ENCODE measurements around the gene CEP295NL. TPM values are rescaled to one million over a fixed set of nuclear protein-coding genes. Genes with fewer than 3 reads are reported as not detected.
"Not testable (repeated sequence)": the region's sequence is repeated elsewhere in the genome, so short reads cannot be mapped to it uniquely, and the experiment has no call there.

The CEP295NL gene
- polyA plus RNA-seq, 1 donor: 0.42 TPM

DNA sequence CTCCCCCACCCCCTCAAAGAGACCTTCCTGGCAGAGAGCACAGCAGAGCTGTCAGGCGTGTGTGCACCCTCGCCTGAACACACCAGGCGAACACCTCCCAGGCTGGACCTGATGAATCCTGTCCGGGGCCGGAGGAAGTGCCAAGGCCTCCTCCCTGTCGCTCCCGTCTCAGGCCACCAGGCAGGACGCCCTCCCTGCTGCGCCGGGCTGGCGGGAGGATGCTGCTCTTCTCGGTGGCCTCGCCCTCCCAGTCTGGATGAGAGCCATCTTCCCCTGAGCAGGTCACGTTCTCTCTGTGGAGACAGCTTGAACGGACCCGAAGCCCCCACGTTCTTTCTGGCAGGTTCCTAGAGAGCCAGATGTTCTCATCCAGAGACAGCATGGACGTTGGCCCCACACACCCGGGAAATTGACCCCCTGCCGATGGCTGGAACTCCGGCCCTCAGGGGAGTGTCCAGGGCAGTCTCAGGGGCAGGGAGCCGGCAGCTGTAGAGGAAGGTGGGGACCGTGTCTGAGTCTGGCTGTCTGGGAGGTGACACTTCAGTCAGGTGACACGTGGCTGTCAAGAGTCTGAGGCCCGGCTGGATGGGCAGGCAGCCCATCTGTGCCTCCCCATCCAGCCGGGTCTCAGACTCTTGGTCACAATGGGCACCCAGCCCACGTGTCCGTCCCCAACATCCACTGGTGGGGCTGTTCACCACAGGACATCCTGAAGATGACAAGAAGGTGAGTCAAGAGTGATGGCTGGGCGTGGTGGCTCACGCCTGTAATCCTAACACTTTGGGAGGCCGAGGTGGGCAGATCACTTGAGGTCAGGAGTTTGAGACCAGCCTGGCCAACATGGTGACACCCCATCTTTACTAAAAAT, 27.1 kb upstream of the CEP295NL start:
- DNase-seq (ENCODE audit: low read depth): no peak

DNA sequence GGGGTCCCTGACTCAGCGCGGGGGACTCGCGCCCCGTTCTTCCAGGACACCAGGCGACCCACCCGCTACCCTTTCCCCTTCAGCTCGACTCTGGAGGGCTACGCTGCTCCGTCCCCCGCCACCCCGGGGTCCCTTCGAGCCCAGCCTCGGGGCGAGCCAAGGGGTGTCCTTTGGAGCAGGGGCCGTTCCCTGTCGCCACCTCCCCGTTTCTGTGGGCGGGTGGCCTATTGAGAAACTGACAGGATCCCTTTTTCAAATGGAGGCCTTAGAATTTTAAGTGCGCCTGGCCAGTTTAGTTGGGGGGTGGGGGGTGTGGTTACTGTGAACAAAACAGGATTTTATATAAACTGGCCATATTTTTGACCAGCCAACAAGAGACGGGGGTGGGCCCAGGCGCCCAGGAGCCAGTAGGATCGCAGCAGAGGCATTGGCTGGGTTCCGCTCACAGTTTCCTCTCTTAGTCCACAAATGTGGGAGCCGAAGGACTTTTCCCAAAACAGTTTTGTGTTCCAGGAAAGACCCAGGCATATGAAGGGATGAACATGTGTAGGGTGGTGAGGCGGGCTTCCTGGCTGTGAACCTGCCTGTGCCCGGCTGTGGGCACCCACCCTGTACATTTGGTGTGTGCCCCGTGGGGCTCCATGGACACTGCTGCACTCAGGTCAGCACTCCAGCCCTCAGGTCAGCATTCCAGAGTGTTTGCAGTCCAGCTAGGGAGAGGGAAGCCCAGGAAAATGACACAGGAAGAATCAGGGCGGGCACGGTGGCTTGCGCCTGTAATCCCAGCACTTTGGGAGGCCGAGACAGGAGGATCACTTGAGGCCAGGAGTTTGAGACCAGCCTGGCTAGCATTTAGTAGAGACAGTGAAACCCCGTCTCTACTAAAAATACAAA, 22.9 kb upstream of the CEP295NL start:
- DNase-seq (ENCODE audit: low read depth): peak; percentile 75

DNA sequence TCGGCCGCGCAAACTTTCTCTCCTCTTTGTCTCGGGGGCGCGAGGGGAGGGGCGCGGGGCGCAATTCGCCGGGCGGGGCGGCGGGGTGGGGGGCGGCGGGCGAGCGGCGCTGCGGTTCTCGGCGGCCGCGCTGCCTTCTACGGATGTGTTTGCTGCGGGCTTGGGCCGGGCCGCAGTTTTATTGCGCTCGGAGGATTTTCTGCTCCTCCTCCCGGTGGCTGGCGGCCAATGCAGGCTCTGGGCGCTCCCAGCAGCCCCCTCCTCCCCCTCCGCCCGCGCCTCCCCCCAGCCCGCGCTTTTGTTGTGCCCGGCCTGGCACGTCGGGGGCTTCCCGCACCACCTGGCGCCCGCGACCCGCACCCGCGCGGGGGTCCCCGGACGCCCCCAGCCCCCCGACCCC, 22.2 kb upstream of the CEP295NL start, which contains the start of gene TIMP2:
Gene TIMP2, minus strand, starts transcription at position 154 of the 400 bp plus-strand sequence. CDS start 299 bp downstream, outside the sequence.
- no peak for DNase-seq (ENCODE audit: low read depth)

DNA sequence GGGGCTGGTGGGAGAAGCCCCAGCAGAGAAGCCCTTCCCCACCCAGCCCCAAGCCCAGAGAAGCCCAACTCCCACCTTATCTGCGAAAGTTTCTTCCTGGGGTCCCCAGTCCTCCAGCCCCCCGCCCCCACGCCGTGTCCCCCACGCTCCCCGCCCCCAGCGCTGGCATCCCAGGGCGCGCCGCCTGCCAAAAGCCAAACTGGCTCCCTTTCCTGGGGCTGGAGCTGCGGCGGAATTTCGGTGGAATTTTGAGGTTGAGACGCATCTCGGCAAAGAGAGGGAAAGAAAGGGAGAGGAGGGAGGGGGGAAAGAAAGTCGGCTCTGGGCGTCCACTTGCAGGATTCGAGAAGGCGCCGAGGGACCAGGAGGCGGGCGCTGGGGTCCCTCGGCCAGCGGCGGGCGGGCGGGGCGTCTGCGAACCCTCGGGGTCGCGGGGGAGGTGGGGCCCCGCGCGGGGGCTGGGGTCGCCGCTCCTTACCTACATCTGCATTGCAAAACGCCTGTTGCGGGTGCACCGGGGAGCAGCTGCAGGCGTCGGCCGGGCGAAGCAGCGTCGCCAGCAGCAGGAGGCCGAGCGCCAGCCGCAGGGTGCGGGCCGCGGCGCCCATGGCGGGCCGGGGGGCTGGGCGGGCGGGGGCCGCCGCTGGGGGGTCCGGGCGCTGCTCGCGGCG, 21.6 kb upstream of the CEP295NL start:
- no peak for DNase-seq (ENCODE audit: low read depth)

DNA sequence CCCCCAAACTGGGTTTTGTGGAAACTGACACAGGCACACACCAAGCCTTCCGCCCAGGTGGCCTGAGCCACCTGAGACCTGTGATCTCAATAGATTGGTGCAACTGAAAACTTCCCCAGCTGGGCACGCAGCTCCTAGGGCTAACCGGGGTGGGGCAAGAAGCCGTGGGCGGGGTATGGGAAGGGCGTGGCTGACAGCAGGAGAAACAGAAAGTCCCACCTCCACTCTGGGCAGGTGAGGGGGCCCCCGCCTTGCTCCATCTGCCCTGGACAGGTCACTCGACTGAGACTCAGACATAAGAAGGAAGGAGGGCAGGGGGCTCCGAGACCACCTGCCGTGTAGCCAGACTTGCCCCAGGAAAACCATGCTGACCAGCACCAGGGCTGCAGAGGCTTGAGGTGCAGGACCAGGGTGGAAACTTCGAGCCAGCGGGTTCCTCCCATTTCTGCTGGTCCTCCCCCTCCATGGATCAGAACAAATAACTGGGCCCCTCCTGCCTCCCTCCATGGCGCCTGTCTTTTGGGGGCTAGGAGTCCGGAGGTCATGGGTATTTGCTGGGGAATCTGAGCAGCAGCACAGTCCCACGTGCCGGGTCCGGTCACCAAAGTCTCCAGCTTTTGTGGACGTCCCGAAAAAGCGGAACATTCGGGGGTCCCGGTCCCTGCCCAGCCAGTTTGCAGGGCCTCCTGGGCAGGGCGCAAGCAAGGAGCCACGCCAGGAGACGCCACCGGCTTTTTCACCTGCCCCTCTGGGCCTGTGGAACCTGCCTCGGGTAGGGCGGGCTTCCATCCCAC, 20.9 kb upstream of the CEP295NL start:
- DNase-seq (ENCODE audit: low read depth): no peak

DNA sequence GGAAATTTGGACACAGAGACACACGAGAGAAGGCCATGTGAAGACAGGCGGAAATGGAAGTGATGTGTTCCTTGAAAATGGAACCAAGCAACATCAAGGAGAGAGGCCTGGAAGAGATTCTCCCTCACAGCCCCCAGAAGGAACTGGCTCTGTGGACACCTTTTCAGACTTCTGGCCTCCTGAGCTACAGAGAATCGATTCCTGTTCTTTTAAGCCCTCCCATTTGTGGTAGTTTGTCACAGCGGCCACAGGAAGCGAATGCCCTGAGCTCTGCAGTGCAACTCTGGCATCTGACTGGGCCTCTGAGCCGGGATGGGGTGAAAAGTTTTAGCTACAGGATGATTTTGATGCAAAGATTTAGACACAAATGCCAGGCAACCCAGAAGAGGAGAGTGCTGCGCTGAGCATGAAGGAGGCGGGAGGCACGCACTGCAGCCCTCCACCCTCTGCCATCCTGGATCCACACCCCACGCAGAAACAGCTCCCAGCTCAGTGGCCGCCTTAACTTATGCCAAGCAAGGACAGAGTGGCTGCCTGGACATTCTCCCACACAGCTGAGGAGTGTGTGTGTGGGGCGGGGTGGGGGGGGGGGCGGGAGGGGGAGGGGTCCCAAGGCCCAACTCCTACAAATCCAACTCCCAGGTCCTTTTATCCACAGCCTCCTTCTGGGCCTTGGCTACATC, 20.0 kb upstream of the CEP295NL start:
- DNase-seq (ENCODE audit: low read depth): no peak

DNA sequence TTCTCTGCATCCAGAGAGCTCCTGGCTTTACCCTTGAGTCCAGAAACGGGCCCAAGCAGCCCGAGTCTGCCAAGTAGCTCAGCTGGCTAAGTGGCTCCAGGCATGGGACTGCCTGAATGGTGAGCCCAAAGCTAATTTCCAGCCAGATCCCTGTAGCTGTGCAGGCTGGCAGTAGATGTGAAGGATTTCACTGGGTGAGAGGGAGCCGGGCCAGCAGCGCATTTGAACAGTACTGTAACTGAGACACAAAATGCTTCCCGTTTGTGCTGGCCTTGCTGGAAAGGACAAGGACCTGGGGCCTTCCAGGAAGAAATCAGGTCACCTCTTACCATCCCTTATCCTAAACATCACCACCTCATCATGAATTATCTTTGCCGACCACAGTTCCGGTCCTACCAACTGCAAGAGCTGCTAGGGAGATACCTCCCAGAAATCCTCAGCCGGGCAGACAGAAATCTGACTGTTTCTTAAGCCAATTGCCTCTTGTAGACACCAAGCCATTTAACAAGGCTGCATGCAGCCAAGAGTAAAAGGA, 18.5 kb upstream of the CEP295NL start:
- no peak for DNase-seq (ENCODE audit: low read depth)

DNA sequence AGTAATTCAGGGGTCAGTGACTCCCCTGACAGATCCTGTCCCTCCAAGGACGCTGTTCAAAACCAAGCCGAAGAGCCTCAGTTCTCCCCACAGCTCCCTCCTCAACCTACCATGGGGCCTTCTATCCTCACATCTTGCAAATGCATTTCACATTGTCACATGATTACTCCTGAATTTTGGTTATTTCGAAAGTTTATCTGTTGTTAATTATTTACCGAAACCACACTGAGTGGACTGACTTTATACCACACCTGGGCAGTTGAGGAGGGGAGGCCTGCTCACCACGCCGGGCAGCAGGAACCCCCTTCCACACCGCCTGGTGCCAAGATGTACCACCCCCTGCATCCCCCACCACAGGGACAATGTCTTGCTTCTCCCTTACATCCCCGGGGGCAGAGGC, 17.5 kb upstream of the CEP295NL start:
- DNase-seq (ENCODE audit: low read depth): no peak

DNA sequence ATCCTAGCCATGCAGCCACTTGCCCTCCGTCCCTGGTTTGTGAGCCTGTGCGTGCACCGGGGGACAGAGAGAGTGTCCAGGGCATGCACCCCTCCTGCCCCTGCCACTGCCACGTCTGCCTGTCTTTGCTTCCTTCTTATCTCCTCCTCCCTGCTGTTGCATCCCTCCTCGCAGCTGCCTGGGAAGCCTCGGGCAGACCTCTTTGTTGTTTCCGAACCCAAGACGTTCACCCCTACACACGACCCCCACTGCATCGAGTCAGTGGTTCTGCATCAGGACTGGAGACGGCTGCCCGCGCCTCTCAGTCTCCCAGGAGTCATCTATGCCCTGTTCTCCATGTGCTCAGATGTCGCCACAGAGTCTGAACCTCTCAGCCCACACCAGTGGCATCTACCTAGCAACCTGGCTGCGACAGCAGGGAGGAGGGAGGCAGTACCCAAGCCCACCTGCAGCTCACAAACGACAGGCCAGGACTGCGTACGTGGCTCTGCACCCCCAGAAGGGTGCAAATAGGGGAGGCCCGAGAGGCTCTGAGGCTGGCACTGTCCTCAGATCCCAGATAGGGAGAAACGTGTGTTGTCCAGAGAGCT, 17.0 kb upstream of the CEP295NL start:
- DNase-seq (ENCODE audit: low read depth): no peak

DNA sequence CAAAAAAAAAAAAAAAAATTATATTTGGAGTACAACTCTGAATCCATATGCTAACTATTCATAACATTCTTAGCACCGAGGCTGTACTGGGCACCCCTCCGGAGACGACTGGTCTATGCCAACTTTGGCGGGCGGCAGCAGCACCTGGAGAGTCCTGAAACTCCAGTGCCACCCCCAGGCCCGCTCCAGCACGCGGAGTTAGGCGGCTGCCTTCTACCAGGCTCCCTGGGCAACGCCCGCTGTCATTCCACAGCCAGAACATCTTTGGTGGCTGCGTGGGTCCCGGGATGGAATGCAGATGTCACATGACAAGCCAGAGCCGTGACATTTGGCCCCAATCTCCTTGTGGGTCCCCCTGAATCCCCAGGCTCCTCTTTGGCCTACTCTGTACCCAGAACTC, 16.0 kb upstream of the CEP295NL start:
- DNase-seq (ENCODE audit: low read depth): no peak

DNA sequence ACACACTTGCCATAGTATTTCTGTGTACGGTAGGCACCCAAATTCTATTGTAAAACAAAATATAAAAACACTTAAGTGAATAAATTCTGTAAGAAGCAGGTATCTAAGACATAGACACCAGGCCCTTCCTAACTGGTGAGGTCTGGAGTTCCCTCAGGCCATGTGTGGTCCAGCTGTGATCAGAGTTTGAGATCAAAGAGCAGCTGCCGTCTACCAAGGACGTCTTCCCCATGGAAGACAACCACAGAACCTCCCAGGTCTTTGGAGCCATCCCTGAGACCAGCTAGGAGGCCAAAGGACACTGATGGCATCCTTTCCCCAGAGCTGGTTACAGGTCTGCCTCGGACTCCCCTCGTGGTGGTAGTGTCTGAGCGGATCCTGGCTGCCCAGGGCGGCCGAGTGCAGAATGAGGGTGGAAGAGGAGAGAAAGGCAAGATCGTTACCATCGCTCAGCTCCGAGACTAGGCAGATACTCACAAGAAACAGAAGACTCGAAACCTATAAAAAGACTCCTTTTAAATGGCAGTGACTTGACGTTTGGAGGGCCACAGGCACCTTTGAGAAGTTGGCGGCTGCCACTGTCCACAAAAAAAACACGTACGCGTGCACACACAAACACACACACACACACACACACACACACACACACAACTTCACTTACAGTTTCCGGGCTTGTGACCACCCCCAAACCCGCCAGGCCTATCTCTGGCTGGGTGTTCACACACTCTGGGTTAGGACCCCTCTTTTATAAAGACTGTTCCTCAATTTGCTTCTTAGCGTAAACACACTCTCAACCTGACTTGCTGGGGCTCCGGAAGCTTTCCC, 14.7 kb upstream of the CEP295NL start:
- DNase-seq (ENCODE audit: low read depth): no peak

DNA sequence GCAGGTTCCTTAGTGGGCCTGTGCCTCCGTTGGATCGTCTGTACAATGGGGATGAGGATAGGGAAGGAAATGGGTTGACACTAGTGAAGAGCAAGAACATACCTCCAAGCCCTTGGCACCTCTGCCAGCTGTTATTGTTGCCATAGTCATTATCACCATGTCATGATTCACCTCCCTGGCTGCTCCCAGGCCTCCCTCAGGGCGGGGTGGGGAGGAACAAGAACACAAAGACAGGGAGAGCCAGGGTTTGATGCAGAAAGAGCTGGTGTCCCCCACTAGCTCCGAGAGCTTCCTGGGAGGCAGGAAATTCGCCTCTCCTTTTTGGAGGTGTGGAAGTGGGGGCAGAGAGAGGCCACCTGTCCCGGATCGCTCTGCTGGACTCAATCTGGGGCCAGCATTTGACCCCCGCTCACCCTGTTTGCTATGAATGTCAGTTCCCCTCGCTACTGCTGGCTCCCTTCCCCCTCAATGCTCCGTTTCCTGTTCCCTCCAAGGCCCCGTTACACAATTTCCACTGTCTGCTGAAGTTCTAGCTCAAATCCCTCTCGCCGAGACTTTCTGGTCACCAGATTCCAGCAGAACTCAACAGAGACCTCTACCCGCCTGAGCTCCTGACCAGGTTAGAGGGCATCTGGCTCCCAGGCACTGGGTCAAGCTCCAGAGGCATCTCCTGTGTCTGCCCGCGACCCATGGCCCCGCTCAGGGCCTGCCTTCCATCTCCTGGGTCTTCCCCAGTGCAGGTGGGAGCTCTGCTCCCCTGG, 13.1 kb upstream of the CEP295NL start:
- DNase-seq (ENCODE audit: low read depth): no peak

DNA sequence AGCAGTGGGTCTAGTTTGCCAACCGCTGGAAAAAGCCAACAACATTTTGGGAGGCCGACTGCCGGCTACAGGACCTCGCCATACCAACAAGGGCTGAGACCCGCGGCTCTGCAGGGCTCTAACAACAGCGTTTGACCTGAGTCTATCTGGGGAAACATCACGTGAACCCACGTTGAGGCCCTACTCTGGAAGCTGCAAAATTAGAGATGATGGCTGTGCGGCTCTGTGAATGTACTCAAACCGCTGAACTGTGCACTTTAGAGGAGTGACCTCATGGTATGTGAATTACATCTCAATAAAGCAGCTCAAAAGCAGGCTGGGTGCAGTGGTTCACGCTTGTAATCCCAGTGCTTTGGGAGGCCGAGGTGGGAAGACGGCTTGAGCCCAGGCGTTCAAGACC, 10.1 kb upstream of the CEP295NL start:
- DNase-seq (ENCODE audit: low read depth): no peak

DNA sequence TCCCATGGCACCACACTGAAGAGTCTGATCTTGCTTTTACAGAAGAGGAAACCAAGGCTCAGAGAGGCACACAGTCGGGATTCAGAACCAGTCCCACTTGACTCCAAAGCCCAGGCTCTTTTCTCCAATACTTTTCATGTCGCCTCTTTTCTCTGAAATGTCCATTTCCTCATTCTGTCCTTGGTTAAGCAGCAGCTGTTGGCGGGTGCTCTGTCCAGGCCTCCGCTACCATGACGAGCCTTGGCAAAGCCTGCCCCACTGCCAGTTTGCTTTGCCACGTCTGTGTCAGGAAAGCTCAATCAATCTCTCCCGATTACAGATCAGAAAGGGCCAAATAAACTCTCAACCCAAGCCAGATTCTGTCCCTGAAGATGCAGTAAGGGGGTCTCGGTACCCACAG, 9.1 kb upstream of the CEP295NL start:
- DNase-seq (ENCODE audit: low read depth): no peak

DNA sequence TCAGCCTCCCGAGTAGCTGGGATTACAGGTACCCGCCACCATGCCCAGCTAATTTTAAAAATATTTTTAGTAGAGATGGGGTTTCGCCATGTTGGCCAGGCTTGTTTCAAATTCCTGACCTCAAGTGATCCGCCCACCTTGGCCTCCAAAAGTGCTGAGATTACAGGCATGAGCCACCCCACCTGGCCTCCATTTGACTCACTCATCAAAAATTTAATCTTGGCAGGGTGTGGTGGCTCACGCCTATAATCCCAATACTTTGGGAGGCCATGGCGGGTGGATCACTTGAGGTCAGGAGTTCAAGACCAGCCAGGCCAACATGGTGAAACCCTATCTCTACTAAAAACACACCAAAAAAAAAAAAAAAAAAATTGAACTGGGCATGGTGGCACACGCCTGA, 8.5 kb upstream of the CEP295NL start:
- DNase-seq (ENCODE audit: low read depth): not testable (repeated sequence)

DNA sequence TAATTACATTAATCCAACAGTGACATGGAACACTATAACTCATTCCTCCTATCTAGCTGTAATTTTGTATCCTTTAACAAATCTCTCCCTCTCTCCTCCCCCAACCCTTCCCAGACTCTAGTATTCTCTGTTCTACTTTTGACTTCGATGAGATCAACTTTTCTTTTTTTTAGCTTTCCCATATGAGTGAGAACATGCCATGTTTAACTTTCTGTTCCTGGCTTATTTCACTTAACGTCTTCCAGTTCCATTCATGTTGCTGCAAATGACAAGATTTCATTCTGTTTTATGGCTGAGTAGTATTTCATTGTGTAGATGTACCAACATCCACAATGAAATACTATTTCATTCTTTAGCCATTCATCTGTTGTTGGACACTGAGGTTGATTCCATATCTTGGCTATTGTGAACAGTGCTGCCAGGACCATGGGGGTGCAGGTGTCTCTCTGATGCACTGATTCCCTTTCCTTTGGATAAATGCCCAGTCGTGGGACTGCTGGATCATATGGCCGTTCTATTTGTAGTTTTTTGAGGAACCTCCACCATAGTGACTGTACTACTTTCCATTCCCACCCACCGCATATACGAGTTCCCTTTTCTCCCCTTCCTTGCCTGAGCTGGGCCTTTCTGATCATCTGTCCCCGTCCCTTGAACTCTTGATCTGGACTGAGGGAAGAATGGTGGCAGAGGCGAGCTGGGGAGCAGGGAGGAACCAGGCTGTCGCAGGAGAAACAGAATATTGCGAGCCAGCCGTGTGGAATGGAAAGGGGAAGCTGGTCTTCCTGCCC, 7.7 kb upstream of the CEP295NL start:
- no peak for DNase-seq (ENCODE audit: low read depth)

DNA sequence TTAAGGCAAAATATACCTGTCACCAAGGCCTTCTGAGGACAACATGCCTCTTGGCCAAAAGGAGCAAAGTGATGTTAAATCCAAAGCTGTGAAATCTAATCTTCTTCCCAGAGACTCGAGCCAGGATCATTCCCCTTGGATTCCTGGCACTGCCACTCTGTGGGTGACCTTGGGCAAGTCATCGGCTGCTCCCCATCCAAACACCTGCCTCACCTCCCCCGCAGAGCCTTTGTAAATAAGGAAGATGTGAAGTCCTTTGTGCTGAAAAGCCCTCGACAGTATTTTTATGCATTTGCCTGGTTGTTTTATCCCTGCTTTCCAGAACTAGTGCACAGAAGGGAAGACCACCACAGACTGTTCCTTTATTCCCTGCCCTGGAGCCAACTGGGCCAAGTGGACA, 5.4 kb upstream of the CEP295NL start:
- DNase-seq (ENCODE audit: low read depth): no peak

DNA sequence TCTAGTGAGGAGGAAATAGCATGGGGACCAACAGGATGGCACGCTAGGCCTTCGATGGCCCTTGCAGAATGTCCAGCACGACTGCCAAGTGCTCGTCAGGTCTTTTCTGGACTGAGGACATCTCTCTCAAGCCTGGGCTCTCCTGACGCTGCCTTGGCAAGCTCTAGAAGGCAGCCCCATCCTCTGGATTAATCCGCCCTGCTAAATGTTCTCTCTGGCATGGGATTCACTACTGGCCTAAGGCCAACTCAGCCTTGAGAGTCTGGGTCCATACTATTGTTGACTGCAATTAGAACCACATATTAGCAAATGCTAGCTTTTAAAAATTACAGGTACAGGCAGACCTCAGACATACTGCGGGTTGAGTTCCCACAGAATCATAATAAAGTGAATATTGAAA, 2.5 kb upstream of the CEP295NL start:
- DNase-seq (ENCODE audit: low read depth): no peak
